SK-N-SH (cell line): ENCODE data around the gene MUC5B.

Experiments used
- CTCF ChIP-seq: fragments of 200-600 bp; sonication (generic); IDR thresholded peaks from 2 replicates; pipeline ENCODE4 v1.6.1; 2017; ENCODE audit warnings: antibody characterized with exemption, mild to moderate bottlenecking, moderate library complexity
- EP300 ChIP-seq, 2 experiments: IDR thresholded peaks; 2 replicates each; pipeline versions ENCODE4 v1.4.0 to v1.6.1; 2012; ENCODE audit warnings: borderline replicate concordance in 1 of 2, low read depth in 1 of 2, low read length in 1 of 2
- FOSL2 ChIP-seq: IDR thresholded peaks from 2 replicates; pipeline ENCODE4 v1.4.0; 2012; ENCODE audit warnings: low read depth, mild to moderate bottlenecking, moderate library complexity, borderline replicate concordance
- FOXM1 ChIP-seq: IDR thresholded peaks from 2 replicates; pipeline ENCODE4 v1.4.0; 2012; ENCODE audit warnings: low read depth, mild to moderate bottlenecking
- GATA2 ChIP-seq: sonication (generic); formaldehyde crosslinking; IDR thresholded peaks from 2 replicates; pipeline ENCODE4 v1.5.0; 2020; ENCODE audit warnings: mild to moderate bottlenecking, missing genetic modification reagents
- MAX ChIP-seq: IDR thresholded peaks from 2 replicates; pipeline ENCODE4 v1.4.0; 2012; ENCODE audit warnings: low read depth
- NRF1 ChIP-seq: IDR thresholded peaks from 2 replicates; pipeline ENCODE4 v1.6.1; 2012; ENCODE audit warnings: low read depth, mild to moderate bottlenecking, low read length
- PBX3 ChIP-seq: IDR thresholded peaks from 2 replicates; pipeline ENCODE4; 2012
- POLR2AphosphoS5 ChIP-seq: IDR thresholded peaks from 2 replicates; pipeline ENCODE4 v1.6.1; 2012; ENCODE audit warnings: low read depth, low read length
- RAD21 ChIP-seq: IDR thresholded peaks from 2 replicates; pipeline ENCODE4 v1.6.1; 2012; ENCODE audit warnings: mild to moderate bottlenecking, low read length
- RCOR1 ChIP-seq: fragments of 150-350 bp; IDR thresholded peaks from 2 replicates; pipeline ENCODE4 v1.6.1; 2017; ENCODE audit warnings: antibody characterized with exemption, low read length
- TAF1 ChIP-seq: IDR thresholded peaks from 2 replicates; pipeline ENCODE4 v1.6.1; 2012; ENCODE audit warnings: low read depth, mild to moderate bottlenecking, low read length, moderate library complexity, borderline replicate concordance
- TCF12 ChIP-seq: IDR thresholded peaks from 2 replicates; pipeline ENCODE4 v1.4.0; 2012
- ZBTB33 ChIP-seq: IDR thresholded peaks from 2 replicates; pipeline ENCODE4 v1.4.0; 2012; ENCODE audit warnings: low read depth, borderline replicate concordance

GRCh38 chr11:1310772-1311468, 88.1 kb downstream of the MUC5B start:
- TF ChIP-seq CTCF (no peak), RAD21 (no peak), POLR2AphosphoS5 (no peak), MAX (no peak), NRF1 (no peak), TAF1 (no peak), RCOR1 (no peak), GATA2 (CRISPR knock-in tag) (no peak), FOXM1 (no peak), TCF12 (no peak), PBX3 (no peak), EP300 (IDR thresholded peaks at IDR 0.05; ENCODE audit: borderline replicate concordance in 1 of 2, low read depth in 1 of 2, low read length in 1 of 2) (no peak), ZBTB33 (no peak), FOSL2 (no peak)
